ENCODE data around the gene PRKCA.
"Not testable (repeated sequence)": the region's sequence is repeated elsewhere in the genome, so short reads cannot be mapped to it uniquely, and the experiment has no call there.

Gene PRKCA

GRCh38 chr17:66589892-66590291, 287.5 kb downstream of the PRKCA start:
- no peak for DNase-seq

- DNase-seq, result no peak
These were observed 290.7 kb downstream of the PRKCA start for GRCh38 chr17:66593116-66593515.

GRCh38 chr17:66595893-66596292, 293.5 kb downstream of the PRKCA start:
- DNase-seq, result no peak

GRCh38 chr17:66602659-66603384, 300.4 kb downstream of the PRKCA start:
- DNase-seq, result no peak

GRCh38 chr17:66604376-66604775, 302.0 kb downstream of the PRKCA start:
- DNase-seq, result no peak

GRCh38 chr17:66605541-66605940, 303.1 kb downstream of the PRKCA start:
- no peak for DNase-seq

GRCh38 chr17:66610361-66611133, 308.1 kb downstream of the PRKCA start:
- DNase-seq, result no peak

- no peak for DNase-seq
These were observed 309.0 kb downstream of the PRKCA start for GRCh38 chr17:66611397-66611796.

- DNase-seq, result no peak
These were observed 310.6 kb downstream of the PRKCA start for GRCh38 chr17:66612993-66613392.

GRCh38 chr17:66614469-66614868, 312.1 kb downstream of the PRKCA start:
- DNase-seq, result no peak

GRCh38 chr17:66619206-66619605, 316.8 kb downstream of the PRKCA start:
- DNase-seq, result no peak

- no peak for DNase-seq
These were observed 318.1 kb downstream of the PRKCA start for GRCh38 chr17:66620528-66620927.

- not testable (repeated sequence) for DNase-seq
These were observed 322.2 kb downstream of the PRKCA start for GRCh38 chr17:66624630-66625029.

- DNase-seq, result no peak
These were observed 322.9 kb downstream of the PRKCA start for GRCh38 chr17:66625311-66625767.

- no peak for DNase-seq
These were observed 325.6 kb downstream of the PRKCA start for GRCh38 chr17:66627985-66628384.

GRCh38 chr17:66629762-66630161, 327.3 kb downstream of the PRKCA start:
- DNase-seq, result no peak

GRCh38 chr17:66630379-66630778, 328.0 kb downstream of the PRKCA start:
- DNase-seq, result no peak

- no peak for DNase-seq
These were observed 328.5 kb downstream of the PRKCA start for GRCh38 chr17:66630828-66631472.

GRCh38 chr17:66632731-66633130, 330.3 kb downstream of the PRKCA start:
- DNase-seq, result no peak

- no peak for DNase-seq
These were observed 331.0 kb downstream of the PRKCA start for GRCh38 chr17:66633317-66633965.

- no peak for DNase-seq
These were observed 331.8 kb downstream of the PRKCA start for GRCh38 chr17:66634193-66634592.

- no peak for DNase-seq
These were observed 333.1 kb downstream of the PRKCA start for GRCh38 chr17:66635386-66636045.

- DNase-seq, result no peak
These were observed 333.7 kb downstream of the PRKCA start for GRCh38 chr17:66636111-66636510.
